GM21528 (cell line): ENCODE results near the gene PLCXD3.
A peak's percentile ranks its signal among the peaks of the same experiment; 100 is the strongest.

Experiments
- ATAC-seq: cut with Tn5 transposase; IDR thresholded peaks from one replicate; pipeline ENCODE4 v1.9.1; 2021; ENCODE audit warnings: mild to moderate bottlenecking, moderate library complexity; ENCODE audit not compliant: unreplicated experiment, low FRiP score

PLCXD3 gene

DNA sequence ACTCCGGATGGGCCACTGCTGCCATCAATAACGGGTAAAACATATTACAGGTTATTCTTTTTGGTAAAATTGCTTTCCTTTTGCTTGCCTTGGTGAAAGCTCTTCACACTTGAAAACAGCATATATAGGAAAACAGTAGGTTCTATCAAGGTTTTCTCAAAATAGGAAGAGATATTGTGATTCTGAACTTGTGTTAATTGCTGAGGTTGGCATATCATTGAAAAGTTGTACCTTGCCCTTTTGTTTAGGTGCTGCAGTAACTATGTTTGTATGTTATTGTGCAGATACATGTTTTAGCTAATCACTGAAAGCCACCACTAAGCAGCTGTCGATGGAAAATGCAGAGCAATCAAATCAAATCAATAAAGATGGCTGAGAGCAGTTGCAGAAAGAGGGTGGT, 219.1 kb downstream of the PLCXD3 start:
- ATAC-seq, result no peak

- ATAC-seq, result no peak
Measured at GRCh38 chr5:41290810-41291209, 219.6 kb downstream of the PLCXD3 start.

DNA sequence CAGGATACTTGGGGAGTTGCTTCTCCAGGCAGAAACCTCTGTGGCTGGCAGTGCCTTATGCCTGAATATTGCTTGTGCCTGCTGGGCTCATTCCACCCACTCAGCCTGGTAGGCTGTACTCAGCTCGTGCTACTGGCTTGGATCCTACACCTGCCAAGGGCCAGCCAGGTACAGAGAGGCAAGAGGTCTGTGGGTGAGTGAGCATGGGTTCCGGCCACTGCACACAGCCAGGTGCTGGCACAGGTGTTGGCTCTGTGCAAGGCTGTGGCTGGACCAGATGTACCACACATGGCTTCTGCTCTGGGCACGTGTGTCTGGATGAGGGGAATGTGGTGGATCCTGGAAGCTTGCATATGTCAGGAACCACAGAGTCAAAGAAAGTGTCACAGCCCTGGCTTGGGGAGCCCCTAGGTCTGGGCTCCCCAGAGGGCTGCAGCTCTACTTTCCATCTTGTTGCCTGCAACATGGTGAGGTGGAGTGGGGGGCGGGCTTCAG, 220.4 kb downstream of the PLCXD3 start:
- no peak for ATAC-seq

GRCh38 chr5:41286696-41287095, 223.7 kb downstream of the PLCXD3 start:
- no peak for ATAC-seq

GRCh38 chr5:41286165-41286564, 224.2 kb downstream of the PLCXD3 start:
- ATAC-seq, result no peak

GRCh38 chr5:41284938-41285337, 225.5 kb downstream of the PLCXD3 start:
- ATAC-seq, result no peak

- ATAC-seq, result no peak
Measured at GRCh38 chr5:41281215-41281810, 229.1 kb downstream of the PLCXD3 start.

GRCh38 chr5:41279040-41279439, 231.4 kb downstream of the PLCXD3 start:
- ATAC-seq, result no peak

DNA sequence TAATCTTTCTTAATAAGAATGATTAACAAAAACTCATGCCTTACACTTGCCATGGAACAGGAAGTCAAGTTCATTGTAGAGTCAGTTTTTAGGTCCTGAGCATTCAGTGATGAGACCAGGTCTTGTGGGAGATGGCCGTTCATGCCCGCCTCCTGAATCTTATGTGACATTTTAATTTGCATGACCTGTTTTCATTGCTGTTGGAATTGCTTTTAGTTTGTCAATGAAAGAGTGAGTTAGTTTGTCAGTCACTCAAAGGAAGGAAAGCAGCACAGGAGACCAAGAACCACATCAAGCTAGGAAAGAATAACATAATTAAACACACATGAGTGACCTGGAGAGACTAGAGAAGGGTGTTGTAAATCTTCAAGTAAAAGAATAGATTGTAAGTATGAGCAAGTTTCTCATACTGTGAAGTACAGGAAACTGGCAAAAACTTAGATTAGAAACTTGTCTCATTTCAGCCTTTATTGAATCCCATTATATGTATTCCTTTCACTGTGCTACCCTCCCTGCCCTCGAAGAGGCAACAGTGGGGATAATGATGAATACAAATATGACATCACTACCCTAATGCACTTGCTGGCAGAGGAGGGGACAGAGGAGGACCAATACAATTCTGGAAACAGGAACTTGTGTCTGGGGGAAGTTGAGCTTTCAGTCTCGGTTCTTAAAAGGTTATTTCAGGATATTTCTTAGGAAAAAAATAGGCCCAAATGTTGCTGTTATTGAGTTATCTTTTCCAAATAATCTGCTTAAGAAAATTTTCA, 232.7 kb downstream of the PLCXD3 start:
- ATAC-seq, result no peak

GRCh38 chr5:41275813-41276512, 234.4 kb downstream of the PLCXD3 start:
- ATAC-seq, result no peak

DNA sequence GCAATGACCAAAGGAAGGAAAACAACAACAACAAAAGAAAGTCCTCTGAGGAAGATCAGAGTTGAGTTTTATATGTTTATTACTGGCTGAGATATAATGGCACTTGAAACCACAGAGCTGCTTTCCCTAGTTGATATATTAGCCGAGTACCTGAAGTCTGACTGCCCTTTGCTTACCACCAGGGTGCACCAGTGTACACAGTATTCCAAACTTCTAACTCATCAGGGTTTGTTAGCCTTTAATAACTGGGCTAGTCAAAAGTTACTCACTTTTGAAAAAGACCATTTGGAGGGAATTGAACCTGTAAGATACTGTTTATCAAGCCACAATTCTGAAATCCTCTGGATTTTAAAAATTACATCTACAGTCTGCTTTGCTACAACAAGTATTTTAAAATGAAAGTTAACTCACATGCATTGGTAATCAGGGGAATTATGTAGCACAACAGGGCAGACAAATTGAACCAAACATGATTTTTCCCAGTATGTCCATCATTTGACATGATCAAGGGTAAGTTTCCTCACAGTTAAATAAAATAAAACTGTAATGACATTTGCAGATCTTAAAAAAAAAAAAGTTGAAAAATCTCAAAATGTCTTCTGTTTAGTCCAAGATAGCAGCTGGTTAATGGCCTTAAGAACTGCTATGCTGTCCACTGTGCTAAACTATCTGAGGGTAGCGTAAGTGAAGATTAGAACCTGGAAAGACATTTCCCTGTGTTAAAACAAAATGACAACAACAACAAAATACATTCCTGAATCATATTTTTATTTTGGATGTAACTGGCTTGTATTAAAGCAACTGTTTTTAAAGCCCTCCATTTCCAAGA, 239.8 kb downstream of the PLCXD3 start:
- peak; percentile 77 for ATAC-seq

- ATAC-seq, result no peak
Measured at GRCh38 chr5:41268894-41269293, 241.5 kb downstream of the PLCXD3 start.

- ATAC-seq, result no peak
Measured at GRCh38 chr5:41266377-41266776, 244.0 kb downstream of the PLCXD3 start.

DNA sequence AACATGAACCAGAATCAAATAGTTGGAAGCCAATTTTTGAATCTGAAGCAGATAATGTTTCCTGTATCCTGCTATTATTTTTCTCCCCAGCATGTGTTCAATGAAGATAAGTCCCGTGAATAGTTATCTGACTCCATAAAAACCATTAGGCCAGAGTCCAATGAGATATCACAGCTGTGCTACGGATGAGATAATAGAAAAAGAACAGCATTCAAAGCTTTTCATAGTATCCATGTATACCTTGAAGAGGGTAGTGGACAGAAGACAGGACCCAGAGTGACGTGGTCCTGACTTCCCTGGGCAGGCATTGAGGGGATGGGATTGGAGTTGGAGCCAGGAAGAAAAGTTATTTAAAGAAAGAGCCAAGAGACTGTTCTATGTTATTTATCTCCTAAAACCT, 246.4 kb downstream of the PLCXD3 start:
- no peak for ATAC-seq

DNA sequence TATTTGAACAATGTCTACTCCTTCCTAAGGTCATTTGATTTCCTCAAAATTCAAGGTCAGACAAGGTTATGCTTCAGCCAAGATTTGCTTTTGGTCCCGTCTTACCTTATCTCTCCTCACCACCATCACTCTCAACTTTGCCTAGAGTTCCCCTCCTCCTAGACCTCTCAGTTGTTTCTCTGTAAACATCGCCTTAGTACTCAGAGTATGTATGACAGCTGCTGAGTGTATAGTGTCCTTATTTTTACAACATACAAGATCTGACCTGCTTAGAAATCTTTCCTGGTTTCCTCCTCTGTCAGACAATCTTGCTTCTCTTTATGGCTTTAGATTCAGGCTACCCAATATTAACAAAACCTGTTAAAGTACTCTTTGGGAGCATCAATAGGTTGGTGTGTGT, 247.1 kb downstream of the PLCXD3 start:
- ATAC-seq, result no peak
